A549 (cell line): ENCODE data around the gene IFT43. TPM values are rescaled to one million over a fixed set of nuclear protein-coding genes. Genes with fewer than 3 reads are reported as not detected.

ENCODE experiments used
- ATAC-seq, 2 experiments: fragments of 200-7000 bp in 1 of 2; fragments of >200 bp in 1 of 2; cut with Nextera tagmentation in 1 of 2; cut with Tn5 transposase in 1 of 2; 3 replicates each; pipeline versions ENCODE4 v1.8.0 to v1.9.1; 2018 to 2020; ENCODE audit warnings: mild to moderate bottlenecking in 1 of 2, moderate library complexity in 1 of 2
- CTCF ChIA-PET: fragments of 300-600 bp; sonication (Branson Sonifier 250); formaldehyde crosslinking; extraction: SDS; loops from one replicate; lab custom pipeline; 2021; ENCODE audit warnings: antibody characterized with exemption, inconsistent platforms; lab: Yijun Ruan, JAX
- POLR2A ChIA-PET: fragments of 350-600 bp; formaldehyde crosslinking; extraction: SDS; loops from one replicate; lab custom pipeline; 2021; ENCODE audit warnings: antibody characterized with exemption, inconsistent platforms; lab: Yijun Ruan, JAX
- DNase-seq, 2 experiments: peaks; one replicate each; pipeline versions ENCODE4 v3.0.0 to v3.0.0-alpha.2; 2011 to 2016; ENCODE audit warnings: low read depth in 1 of 2, low spot score in 1 of 2
- FAIRE-seq: peaks from 2 replicates; lab custom pipeline; 2011; peaks lifted over from hg19 to GRCh38; lab: Jason Lieb, UNC
- H3K27ac ChIP-seq, 2 experiments: fragments of >200 bp; sonication (Bioruptor Twin); formaldehyde crosslinking; 3 replicates each; pipeline ENCODE4 v1.5.1; 2016 to 2017
- H3K4me1 ChIP-seq: fragments of >200 bp; sonication (Bioruptor Twin); formaldehyde crosslinking; 3 replicates; pipeline ENCODE4 v1.6.1; 2016
- H3K4me2 ChIP-seq: fragments of >200 bp; sonication (Bioruptor Twin); formaldehyde crosslinking; 3 replicates; pipeline ENCODE4 v1.6.1; 2016
- H3K4me3 ChIP-seq: fragments of >200 bp; sonication (Bioruptor Twin); formaldehyde crosslinking; 3 replicates; pipeline ENCODE4 v1.5.1; 2016
- H3K9me3 ChIP-seq: fragments of >200 bp; sonication (Bioruptor Twin); formaldehyde crosslinking; 3 replicates; pipeline ENCODE4 v1.6.1; 2016
- CTCF ChIP-seq: fragments of >200 bp; sonication (Bioruptor Twin); formaldehyde crosslinking; IDR thresholded peaks from 3 replicates; pipeline ENCODE4 v1.5.1; 2016
- E2F6 ChIP-seq: IDR thresholded peaks from 2 replicates; pipeline ENCODE4 v1.6.1; 2012; ENCODE audit warnings: low read depth, borderline replicate concordance
- EHMT2 ChIP-seq: fragments of 200-600 bp; sonication (generic); IDR thresholded peaks from 2 replicates; pipeline ENCODE4 v1.6.1; 2016; ENCODE audit warnings: antibody characterized with exemption, low read depth, mild to moderate bottlenecking, moderate library complexity
- ESRRA ChIP-seq: fragments of 150-350 bp; IDR thresholded peaks from 2 replicates; pipeline ENCODE4 v1.6.1; 2014; ENCODE audit warnings: mild to moderate bottlenecking, low read length, borderline replicate concordance
- FOSB ChIP-seq: fragments of 250-450 bp; sonication (Bioruptor Pico); IDR thresholded peaks from 2 replicates; pipeline ENCODE4 v1.5.0; 2020; ENCODE audit warnings: mild to moderate bottlenecking, moderate library complexity
- FOXS1 ChIP-seq: fragments of 250-450 bp; sonication (Bioruptor Pico); IDR thresholded peaks from 2 replicates; pipeline ENCODE4 v1.5.0; 2020; ENCODE audit warnings: mild to moderate bottlenecking, moderate library complexity
- HOXB13 ChIP-seq: fragments of 250-450 bp; sonication (Bioruptor Pico); IDR thresholded peaks from 2 replicates; pipeline ENCODE4 v1.5.0; 2020; ENCODE audit warnings: low read depth, mild to moderate bottlenecking, moderate library complexity
- HOXB5 ChIP-seq: fragments of 250-450 bp; sonication (Bioruptor Pico); IDR thresholded peaks from 2 replicates; pipeline ENCODE4 v1.5.0; 2020; ENCODE audit warnings: mild to moderate bottlenecking, moderate library complexity
- KDM5A ChIP-seq: fragments of 200-600 bp; sonication (generic); IDR thresholded peaks from 2 replicates; pipeline ENCODE4 v1.6.1; 2016; ENCODE audit warnings: antibody characterized with exemption, mild to moderate bottlenecking
- MAFK ChIP-seq: fragments of 450-650 bp; IDR thresholded peaks from 2 replicates; pipeline ENCODE4 v1.6.1; 2014; ENCODE audit not compliant: partially characterized antibody
- MAX ChIP-seq: IDR thresholded peaks from 2 replicates; pipeline ENCODE4 v1.6.1; 2012
- MAZ ChIP-seq: fragments of 150-350 bp; IDR thresholded peaks from 2 replicates; pipeline ENCODE4 v1.6.1; 2014; ENCODE audit warnings: antibody characterized with exemption, low read depth, low read length, borderline replicate concordance
- MYC ChIP-seq: IDR thresholded peaks from 2 replicates; pipeline ENCODE4 v1.6.1; 2012; ENCODE audit warnings: mild to moderate bottlenecking, inconsistent platforms, low read length, improper control_type of control experiment, borderline replicate concordance
- NPAS2 ChIP-seq: fragments of 250-450 bp; sonication (Bioruptor Pico); IDR thresholded peaks from 2 replicates; pipeline ENCODE4 v1.8.0; 2022; ENCODE audit warnings: mild to moderate bottlenecking, moderate library complexity, borderline replicate concordance
- NR3C1 ChIP-seq: fragments of >200 bp; sonication (Bioruptor Twin); formaldehyde crosslinking; IDR thresholded peaks from 3 replicates; pipeline ENCODE4 v1.6.1; 2017
- PHF8 ChIP-seq: fragments of 200-600 bp; sonication (generic); IDR thresholded peaks from 2 replicates; pipeline ENCODE4 v1.6.1; 2016; ENCODE audit warnings: low read depth, mild to moderate bottlenecking, antibody characterized with exemption, moderate library complexity, borderline replicate concordance
- POLR2A ChIP-seq: IDR thresholded peaks from 2 replicates; pipeline ENCODE4 v1.6.1; 2012; ENCODE audit warnings: mild to moderate bottlenecking, low read length
- RAD21 ChIP-seq, 2 experiments: fragments of >200 bp in 1 of 2; sonication (Bioruptor Twin) in 1 of 2; formaldehyde crosslinking in 1 of 2; IDR thresholded peaks in 1 of 2; conservative IDR thresholded peaks in 1 of 2; 2 replicates in 1 of 2; 3 replicates in 1 of 2; pipeline ENCODE4 v1.6.1; 2012 to 2018; ENCODE audit warnings: inconsistent platforms in 1 of 2
- RCOR1 ChIP-seq: fragments of 150-350 bp; IDR thresholded peaks from 2 replicates; pipeline ENCODE4 v1.6.1; 2014; ENCODE audit warnings: antibody characterized with exemption, low read length, low read depth
- REST ChIP-seq: fragments of 200-600 bp; sonication (generic); IDR thresholded peaks from 2 replicates; pipeline ENCODE4 v1.6.1; 2016; ENCODE audit warnings: antibody characterized with exemption, mild to moderate bottlenecking, moderate library complexity
- RFX5 ChIP-seq: fragments of 450-650 bp; IDR thresholded peaks from 2 replicates; pipeline ENCODE4 v1.7.1; 2014; ENCODE audit warnings: antibody characterized with exemption, mild to moderate bottlenecking, moderate library complexity
- SMC3 ChIP-seq: fragments of >200 bp; sonication (Bioruptor Twin); formaldehyde crosslinking; IDR thresholded peaks from 3 replicates; pipeline ENCODE4 v1.6.1; 2018; ENCODE audit warnings: inconsistent platforms
- TFCP2L1 ChIP-seq: fragments of 250-450 bp; sonication (Bioruptor Pico); IDR thresholded peaks from 2 replicates; pipeline ENCODE4 v1.5.0; 2021; ENCODE audit warnings: mild to moderate bottlenecking
- TP53 ChIP-seq: fragments of 250-450 bp; sonication (Bioruptor Pico); IDR thresholded peaks from 2 replicates; pipeline ENCODE4 v1.5.0; 2021; ENCODE audit warnings: mild to moderate bottlenecking, moderate library complexity
- ZC3H11A ChIP-seq: fragments of 450-650 bp; IDR thresholded peaks from 2 replicates; pipeline ENCODE4 v1.6.1; 2014; ENCODE audit warnings: antibody characterized with exemption, mild to moderate bottlenecking
- ZSCAN20 ChIP-seq: fragments of 250-450 bp; sonication (Bioruptor Pico); IDR thresholded peaks from 2 replicates; pipeline ENCODE4 v1.8.0; 2022; ENCODE audit warnings: mild to moderate bottlenecking, moderate library complexity
- WGBS: methylation state at CpG from one replicate; pipeline ENCODE4 v1.1.6; 2017; ENCODE audit errors: missing lambda C conversion rate; 5-methylcytosine and 5-hydroxymethylcytosine counted together
- polyA plus RNA-seq, 4 experiments: library from polyadenylated mRNA; depleted of rRNA in 3 of 4; stranded (reverse); fragments of >200 nt; fragmentation: RNase III in 1 of 4; extraction: RNeasy Plus Mini Kit Qiagen cat#74134 plus additional on column Dnase treatment in 1 of 4; gene quantifications; 2 replicates in 3 of 4; 3 replicates in 1 of 4; pipeline ENCODE4 v1.2.3, GENCODE V29; 2011 to 2017

Gene IFT43
- polyA plus RNA-seq, 2 of the 4 experiments (the other 2 are of a cell fraction): 46.4 to 49.4 TPM

GRCh38 chr14:76015668-76016067, 30.1 kb downstream of the IFT43 start:
- CTCF ChIA-PET: interaction anchor here (1.9 kb wide), 1 partner anchor 35 kb away, joined by 4 read pairs; no protein-coding TSS in a partner anchor
- Histone ChIP-seq H3K4me2 (no peak overlapping the region), H3K4me1 (no peaks in the 10 kb centered on the region), H3K4me3 (no peak overlapping the region), H3K9me3 (peaks cover 16% of the 10 kb centered on the region), H3K27ac (no peak overlapping the region)
- no peak for ATAC-seq
- POLR2A ChIA-PET: interaction anchor here (0.5 kb wide), 1 partner anchor 22 kb away, joined by 4 read pairs; no protein-coding TSS in a partner anchor
- no peak for FAIRE-seq
- no peak for DNase-seq
- no peak for TF ChIP-seq RAD21 (conservative IDR thresholded peaks at IDR 0.05 in 1 of 2, IDR thresholded peaks at IDR 0.05 in 1 of 2)
- TF ChIP-seq TP53 (CRISPR knock-in tag): no peak
- no peak for TF ChIP-seq SMC3
- TF ChIP-seq CTCF: no peak
- TF ChIP-seq TFCP2L1 (CRISPR knock-in tag): no peak
- no peak for TF ChIP-seq RFX5
- no peak for TF ChIP-seq E2F6
- TF ChIP-seq HOXB13: no peak
- TF ChIP-seq POLR2A: no peak
- TF ChIP-seq RCOR1: no peak
- no peak for TF ChIP-seq PHF8
- no peak for TF ChIP-seq HOXB5 (CRISPR knock-in tag)
- no peak for TF ChIP-seq MAZ
- no peak for TF ChIP-seq FOSB (CRISPR knock-in tag)
- TF ChIP-seq MAFK: no peak
- TF ChIP-seq NR3C1: no peak
- TF ChIP-seq NPAS2 (CRISPR knock-in tag): no peak
- TF ChIP-seq MAX: no peak
- no peak for TF ChIP-seq KDM5A
- 84% methylated on average over 1 of the region's 1 CpG for WGBS

- Histone ChIP-seq H3K4me1 (no peaks in the 10 kb centered on the region), H3K9me3 (peaks cover 18% of the 10 kb centered on the region), H3K27ac (no peak overlapping the region), H3K4me3 (no peak overlapping the region), H3K4me2 (no peak overlapping the region)
- FAIRE-seq (no peak), ATAC-seq (no peak), DNase-seq (peak in 1 of 2 experiments; percentile 8)
- 73% methylated on average over 2 of the region's 2 CpGs for WGBS
- ChIA-PET POLR2A (no interaction called here), CTCF (interaction anchor here (0.7 to 1.4 kb wide), 3 partner anchors 11 to 367 kb away, joined by 4 to 5 read pairs (median 5); no protein-coding TSS in a partner anchor)
- TF ChIP-seq FOXS1 (no peak), SMC3 (no peak), ESRRA (no peak), RAD21 (conservative IDR thresholded peaks at IDR 0.05 in 1 of 2, IDR thresholded peaks at IDR 0.05 in 1 of 2) (no peak), MYC (no peak), REST (no peak), NPAS2 (CRISPR knock-in tag) (no peak), TFCP2L1 (CRISPR knock-in tag) (no peak), ZSCAN20 (no peak), CTCF (no peak), PHF8 (no peak), EHMT2 (no peak), ZC3H11A (no peak)
Observed at GRCh38 chr14:76019676-76020075, 34.1 kb downstream of the IFT43 start.
